K562 (cell line): Measurements from ENCODE around the gene HSPB1. TPM values are rescaled to one million over a fixed set of nuclear protein-coding genes. Genes with fewer than 3 reads are reported as not detected.

Source experiments
- BCLAF1 ChIP-seq, 2 experiments: fragments of 450-650 bp in 1 of 2; IDR thresholded peaks; 2 replicates each; pipeline ENCODE4 v1.6.1; 2011 to 2017; ENCODE audit warnings: low read depth in 2 of 2, antibody characterized with exemption in 1 of 2, borderline replicate concordance in 1 of 2, low read length in 1 of 2, mild to moderate bottlenecking in 1 of 2, mixed read lengths in 1 of 2; ENCODE audit not compliant: control insufficient read depth in 1 of 2
- CEBPG ChIP-seq, 3 experiments: fragments of 200-800 bp in 1 of 3; sonication (Bioruptor generic) in 1 of 3; sonication (generic) in 1 of 3; formaldehyde crosslinking in 1 of 3; IDR thresholded peaks in 2 of 3; conservative IDR thresholded peaks in 1 of 3; 2 replicates each; pipeline versions ENCODE4 v1.6.1 to v1.8.0; 2016 to 2022; ENCODE audit warnings: missing compliant biosample characterization in 2 of 3, missing genetic modification characterization in 2 of 3, mild to moderate bottlenecking in 1 of 3, missing genetic modification reagents in 1 of 3
- CSDE1 ChIP-seq, 2 experiments: fragments of 450-650 bp; IDR thresholded peaks; 2 replicates each; pipeline ENCODE4 v1.6.1; 2016; ENCODE audit warnings: mild to moderate bottlenecking in 1 of 2
- LCOR ChIP-seq: sonication (generic); formaldehyde crosslinking; IDR thresholded peaks from 2 replicates; pipeline ENCODE4 v1.8.0; 2022; ENCODE audit warnings: mild to moderate bottlenecking, missing genetic modification reagents
- MEIS2 ChIP-seq: fragments of 450-650 bp; IDR thresholded peaks from 2 replicates; pipeline ENCODE4 v1.6.1; 2014; ENCODE audit warnings: mild to moderate bottlenecking; ENCODE audit not compliant: partially characterized antibody
- NFYB ChIP-seq: IDR thresholded peaks from 2 replicates; pipeline ENCODE4 v1.6.1; 2011; ENCODE audit warnings: mild to moderate bottlenecking, moderate library complexity; ENCODE audit not compliant: insufficient read length; ENCODE audit errors: extremely low read depth
- SOX6 ChIP-seq: fragments of 450-650 bp; IDR thresholded peaks from 2 replicates; pipeline ENCODE4 v1.6.1; 2014; ENCODE audit warnings: mild to moderate bottlenecking
- SRSF7 ChIP-seq: fragments of 200-400 bp; formaldehyde crosslinking; optimal IDR thresholded peaks from 2 replicates; pipeline ENCODE3; 2017; ENCODE audit warnings: mild to moderate bottlenecking, low read depth, low read length
- USF1 ChIP-seq: sonication (generic); formaldehyde crosslinking; IDR thresholded peaks from 2 replicates; pipeline ENCODE4 v1.9.0; 2022; ENCODE audit warnings: mild to moderate bottlenecking, missing genetic modification reagents
- ZBTB11 ChIP-seq, 3 experiments: fragments of 200-800 bp in 1 of 3; fragments of 250-450 bp in 1 of 3; fragments of 450-650 bp in 1 of 3; sonication (Bioruptor Pico) in 1 of 3; sonication (Bioruptor generic) in 1 of 3; formaldehyde crosslinking in 1 of 3; IDR thresholded peaks; 2 replicates each; pipeline versions ENCODE4 v1.6.1 to v1.8.0; 2016 to 2022; ENCODE audit warnings: mild to moderate bottlenecking in 2 of 3, missing genetic modification characterization in 2 of 3, missing compliant biosample characterization in 1 of 3, moderate library complexity in 1 of 3
- ZNF384 ChIP-seq: IDR thresholded peaks from 2 replicates; pipeline ENCODE4 v1.6.1; 2012; ENCODE audit warnings: low read depth, low read length, improper control_type of control experiment
- ZNF445 ChIP-seq: fragments of 250-450 bp; sonication (Bioruptor Pico); IDR thresholded peaks from 2 replicates; pipeline ENCODE4 v1.4.0; 2020; ENCODE audit warnings: low read depth, mild to moderate bottlenecking, moderate library complexity
- ZNF644 ChIP-seq: fragments of 200-800 bp; sonication (Bioruptor generic); IDR thresholded peaks from 2 replicates; pipeline ENCODE4 v1.6.1; 2016; ENCODE audit warnings: low read depth, missing genetic modification characterization, missing compliant biosample characterization
- ZNF764 ChIP-seq: fragments of 250-450 bp; sonication (Bioruptor Pico); IDR thresholded peaks from 2 replicates; pipeline ENCODE4 v1.4.0; 2020; ENCODE audit warnings: low read depth, mild to moderate bottlenecking, moderate library complexity
- polyA plus RNA-seq, 8 experiments: library from polyadenylated mRNA; depleted of rRNA in 4 of 8; stranded (reverse) in 5 of 8; unstranded in 3 of 8; fragments of >200 nt; fragmentation: Nextera tagmentation in 2 of 8; fragmentation: Illumina TruSeq in 1 of 8; extraction: Ambion mirVana in 2 of 8; extraction: Trizol in 1 of 8; gene quantifications; 2 replicates each; pipeline versions ENCODE4 v1.2.1 to v1.2.3, GENCODE V29; 2011 to 2014; ENCODE audit warnings: inconsistent platforms in 1 of 8, missing spikeins in 1 of 8
- total RNA-seq, 7 experiments: library from RNA; depleted of rRNA in 6 of 7; stranded (reverse); fragments of >200 nt in 6 of 7; fragmentation: Illumina TruSeq in 2 of 7; extraction: Trizol in 2 of 7; gene quantifications; 2 replicates each; pipeline versions ENCODE4 v1.2.1 to v1.2.3, GENCODE V29; 2011 to 2021; ENCODE audit warnings: low replicate concordance in 1 of 7

The HSPB1 gene
- total and polyA plus RNA-seq, 9 of the 15 experiments (the other 6 are each of a cell fraction or from before 2014, with no cell fraction given), result 27.1 to 522 (median 138) TPM

GRCh38 chr7:76318488-76319353, 16.2 kb downstream of the HSPB1 start (continued):
- TF ChIP-seq USF1 (CRISPR knock-in tag), result peak; percentile 30; the same call in 1 of the 2 replicates
- peak; percentile 85 for TF ChIP-seq LCOR (CRISPR knock-in tag)
- TF ChIP-seq BCLAF1 (IDR thresholded peaks at IDR 0.05; ENCODE audit: borderline replicate concordance in 1 of 2, control insufficient read depth in 1 of 2, low read depth in 2 of 2, low read length in 1 of 2), result no peak
- no peak for TF ChIP-seq ZNF445
- 0 out of 6 replicates have a peak, but pooled peaks of 1 of the 3 experiments have one; percentile 37 for TF ChIP-seq ZBTB11 (CRISPR knock-in tag; IDR thresholded peaks at IDR 0.05)
- peak; percentile 79 for TF ChIP-seq CEBPG (CRISPR knock-in tag; IDR thresholded peaks at IDR 0.05)
- peak; percentile 84 to 92 for TF ChIP-seq CEBPG (tag; conservative IDR thresholded peaks at IDR 0.05 in 1 of 2, IDR thresholded peaks at IDR 0.05 in 1 of 2)
- TF ChIP-seq NFYB, result no peak
- no peak for TF ChIP-seq MEIS2
- TF ChIP-seq SRSF7, result no peak
- TF ChIP-seq ZNF384, result no peak; the same call in 1 of the 2 replicates
- no peak for TF ChIP-seq ZNF644 (tag)
- no peak for TF ChIP-seq SOX6
- TF ChIP-seq CSDE1 (IDR thresholded peaks at IDR 0.05), result no peak
- 0 out of 2 replicates have a peak, but pooled peaks have one; percentile 9 for TF ChIP-seq ZNF764
